Activated CD4-positive, alpha-beta T cell treated with anti-CD3 and anti-CD28 coated beads for 1 hour (primary cell): ENCODE data around the gene MST1.

Experiments
- DNase-seq: peaks from one replicate; pipeline ENCODE4 v3.0.0-alpha.2; 2020

Gene MST1

GRCh38 chr3:49689046-49689907, at the start of gene MST1, which contains the start of gene RNF123:
Gene MST1, minus strand, starts transcription at chr3:49689474. Its CDS starts 783 bp downstream, at chr3:49688691.
Gene RNF123, plus strand, starts transcription at chr3:49689557. Its CDS starts 1,609 bp downstream, at chr3:49691166.
- DNase-seq: peak; percentile 88

GRCh38 chr3:49738067-49738713, 48.9 kb upstream of the MST1 start:
- no peak for DNase-seq

- DNase-seq: no peak
Measured at GRCh38 chr3:49734752-49735151, 45.5 kb upstream of the MST1 start.

DNA sequence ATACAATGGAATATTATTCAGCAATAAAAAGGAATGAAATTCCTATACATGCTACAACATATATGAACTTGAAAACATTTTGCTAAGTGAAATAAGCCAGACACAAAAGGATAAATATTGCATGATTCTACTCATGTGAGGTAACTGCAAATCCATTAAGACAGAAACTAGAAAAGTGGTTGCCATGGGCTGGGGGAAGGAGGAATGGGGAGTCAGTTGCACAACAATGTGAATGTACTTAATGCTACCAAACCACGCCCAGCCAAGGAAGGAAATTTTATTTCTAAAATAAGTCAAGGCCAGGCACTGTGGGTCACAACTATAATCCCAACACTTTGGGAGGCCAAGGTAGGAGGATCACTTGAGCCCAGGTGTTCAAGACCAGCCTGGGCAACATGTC, 44.3 kb upstream of the MST1 start:
- DNase-seq: no peak

- no peak for DNase-seq
Measured at GRCh38 chr3:49732597-49732996, 43.3 kb upstream of the MST1 start.

- no peak for DNase-seq
Measured at GRCh38 chr3:49729966-49730609, 40.8 kb upstream of the MST1 start.

- no peak for DNase-seq
Measured at GRCh38 chr3:49727924-49728361, 38.7 kb upstream of the MST1 start.

DNA sequence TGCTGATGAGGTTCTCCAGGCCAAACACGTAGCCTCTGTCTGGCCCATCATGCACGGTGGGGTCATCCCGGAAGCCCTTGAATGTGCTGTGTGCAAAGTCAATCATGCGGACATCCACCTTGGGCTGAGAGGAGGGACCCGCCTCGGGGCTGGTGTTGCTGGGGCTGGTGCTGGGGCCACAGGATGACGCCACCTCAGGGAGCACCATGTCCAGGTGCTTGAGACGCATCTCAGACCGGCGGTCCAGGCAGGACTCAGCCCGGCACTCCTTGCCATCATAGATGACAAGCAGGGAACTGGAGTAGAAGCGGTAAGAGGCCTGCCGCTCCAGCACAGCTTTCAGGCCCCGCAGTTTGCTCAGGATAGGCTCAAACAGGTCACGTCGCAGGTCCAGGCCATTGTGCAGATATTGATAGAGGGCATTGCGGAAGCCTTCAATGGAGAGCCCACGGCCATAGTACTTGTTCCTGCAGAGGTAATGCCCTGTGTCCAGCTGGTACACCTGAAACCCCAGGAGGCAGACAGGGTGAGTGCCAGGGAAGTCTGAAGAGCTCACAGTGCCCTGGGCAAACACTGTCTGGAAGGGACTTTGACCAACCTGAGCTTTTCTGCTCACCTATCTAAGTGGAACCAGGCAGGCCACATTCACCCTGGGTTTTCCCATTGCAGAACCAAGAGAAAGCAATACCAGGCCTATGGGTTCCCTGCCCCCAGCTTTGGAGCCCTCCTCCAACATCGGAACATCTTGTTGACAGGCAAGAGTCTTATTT, 38.1 kb upstream of the MST1 start:
- DNase-seq: no peak

GRCh38 chr3:49725906-49726681, 36.8 kb upstream of the MST1 start:
- no peak for DNase-seq

DNA sequence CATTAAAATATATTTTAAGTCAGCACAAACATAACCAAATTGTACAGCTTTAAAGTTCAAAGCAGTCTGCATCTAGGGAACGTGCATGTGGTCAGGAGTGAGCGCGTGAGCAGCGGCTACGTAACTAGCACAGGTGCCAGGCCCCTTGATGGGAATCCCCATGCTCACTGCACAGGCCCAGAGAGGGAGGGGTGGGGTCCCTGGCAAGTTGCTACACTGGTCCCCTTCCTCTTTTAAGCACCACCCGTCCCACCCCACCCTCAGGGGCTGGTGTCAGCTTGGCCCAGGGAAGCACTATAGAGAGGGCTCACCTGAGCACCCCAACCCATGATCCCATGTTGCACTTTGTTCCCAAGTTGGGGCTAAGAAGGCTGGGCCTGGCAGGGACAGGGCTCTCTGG, 35.3 kb upstream of the MST1 start:
- no peak for DNase-seq

GRCh38 chr3:49723628-49724551, 34.6 kb upstream of the MST1 start, which contains the start of gene GMPPB:
Gene GMPPB, minus strand, starts transcription at chr3:49723951. Its CDS starts 225 bp downstream, at chr3:49723726.
- DNase-seq: peak; percentile 84

DNA sequence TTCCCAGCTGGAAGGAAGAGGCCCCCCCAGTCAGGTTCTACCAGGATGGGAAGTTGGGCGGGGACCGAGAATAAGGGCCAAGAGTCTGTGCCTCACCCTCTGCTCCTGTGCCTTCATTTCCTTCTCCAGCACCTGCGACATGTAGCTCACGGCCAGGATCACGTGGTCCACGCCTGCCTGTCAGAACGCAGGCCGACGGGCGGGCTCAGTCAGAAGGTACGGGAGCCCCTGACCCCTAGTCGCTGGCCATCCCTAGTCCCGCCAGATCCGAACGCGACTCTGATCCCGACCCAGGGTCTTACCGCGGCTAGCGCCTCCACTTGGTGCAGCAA, 34.0 kb upstream of the MST1 start:
- DNase-seq: peak; percentile 33

- no peak for DNase-seq
Measured at GRCh38 chr3:49722896-49723295, 33.6 kb upstream of the MST1 start.

DNA sequence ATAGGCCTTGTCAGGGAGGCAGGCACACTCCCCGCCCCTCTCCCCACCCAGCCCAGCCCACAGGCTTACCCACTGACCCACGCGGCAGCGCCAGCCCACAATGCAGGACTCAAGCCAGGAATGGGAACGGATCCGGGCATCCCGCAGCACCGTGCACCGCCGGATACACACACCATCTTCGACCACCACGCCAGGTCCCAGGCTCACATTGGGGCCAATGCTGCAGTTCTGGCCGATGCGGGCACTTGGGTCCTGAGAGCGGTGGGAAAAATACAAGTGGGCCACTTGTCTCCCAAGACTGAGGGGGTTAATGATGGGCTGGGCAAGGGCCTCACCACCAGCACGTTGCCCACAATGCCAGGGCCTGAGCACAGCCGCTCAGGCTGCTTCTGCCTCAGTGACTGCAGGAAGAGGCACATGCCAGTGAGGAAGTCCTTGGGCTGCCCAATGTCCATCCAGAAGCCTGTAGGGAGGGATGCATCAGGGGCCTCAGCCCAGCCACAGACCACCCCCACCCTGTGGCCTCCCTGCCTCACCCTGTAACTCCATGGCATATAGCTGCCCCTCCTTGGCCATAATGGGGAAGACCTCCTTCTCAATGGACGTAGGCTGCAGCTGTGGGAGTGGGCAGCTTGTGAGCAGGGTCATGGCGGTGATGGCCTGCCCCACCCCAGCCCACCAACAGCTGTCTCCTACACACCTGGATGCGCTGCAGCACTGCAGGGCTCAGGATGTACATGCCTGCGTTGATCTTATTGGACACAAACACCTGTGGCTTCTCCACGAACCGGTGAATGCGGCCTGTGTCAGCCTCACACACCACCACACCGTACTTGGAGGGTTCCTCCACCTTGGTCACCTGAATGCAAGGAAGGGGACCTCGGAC, 32.9 kb upstream of the MST1 start:
- no peak for DNase-seq

- no peak for DNase-seq
Measured at GRCh38 chr3:49721596-49721895, 32.3 kb upstream of the MST1 start.

GRCh38 chr3:49720855-49721595, 31.8 kb upstream of the MST1 start:
- DNase-seq: no peak

- peak; percentile 78 for DNase-seq
Measured at GRCh38 chr3:49719214-49719884, 30.1 kb upstream of the MST1 start, which contains the start of gene AMIGO3. Gene AMIGO3, minus strand, starts transcription at chr3:49719684. Its CDS starts 219 bp downstream, at chr3:49719465.

DNA sequence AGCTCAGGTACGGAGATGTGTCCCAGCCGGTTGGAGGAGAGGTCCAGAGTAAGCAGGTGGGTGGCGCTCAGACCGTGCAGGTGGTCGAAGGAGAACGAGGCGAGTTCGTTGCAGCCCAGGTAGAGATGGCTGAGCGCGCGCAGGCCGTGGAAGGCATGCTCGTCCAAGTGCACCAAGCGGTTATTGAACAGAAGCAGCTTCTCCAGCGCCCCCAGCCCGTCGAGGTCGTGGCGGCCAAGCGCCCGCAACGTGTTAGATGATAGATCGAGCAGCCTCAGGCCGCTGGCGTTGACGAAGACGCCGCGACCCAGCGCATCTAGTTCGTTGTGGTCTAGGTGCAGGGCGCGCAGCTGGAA, 29.6 kb upstream of the MST1 start:
- no peak for DNase-seq
